Body of pancreas (tissue), 4 donors: ENCODE measurements around the gene NIPSNAP2. TPM values are rescaled to one million over a fixed set of nuclear protein-coding genes. Genes with fewer than 3 reads are reported as not detected.

ENCODE experiments used
- ATAC-seq: fragments of 150-250 bp; one replicate; pipeline ENCODE4 v1.9.1; 2016
- DNase-seq, 4 donors: peaks; one replicate each; pipeline ENCODE4 v3.0.0-alpha.2; 2019
- H3K27ac ChIP-seq, 4 donors: fragments of 200-600 bp; sonication (generic); 1 replicate in 3 of 4; 2 replicates in 1 of 4; pipeline versions ENCODE4 v1.5.1 to v1.6.1; 2016 to 2019; ENCODE audit warnings: mild to moderate bottlenecking in 1 of 4, mixed read lengths in 1 of 4, moderate library complexity in 1 of 4
- H3K27me3 ChIP-seq, 2 donors: fragments of 200-600 bp; sonication (generic); one replicate each; pipeline ENCODE4 v1.6.0; 2016; ENCODE audit warnings: mild to moderate bottlenecking in 1 of 2
- H3K36me3 ChIP-seq, 2 donors: fragments of 200-600 bp; sonication (generic); replicated peaks in 1 of 2; 2 replicates each; pipeline ENCODE4 v1.5.1; 2016; ENCODE audit warnings: low read depth in 2 of 2; ENCODE audit not compliant: insufficient read depth in 1 of 2
- H3K4me1 ChIP-seq: fragments of 200-600 bp; sonication (generic); one replicate; pipeline ENCODE4 v1.6.0; 2016
- H3K4me3 ChIP-seq, 2 donors: fragments of 200-600 bp; sonication (generic); 1 replicate in 1 of 2; 2 replicates in 1 of 2; pipeline ENCODE4 v1.5.1; 2016 to 2019
- H3K9me3 ChIP-seq, 3 donors: fragments of 200-600 bp; sonication (generic); 1 replicate in 2 of 3; 2 replicates in 1 of 3; pipeline ENCODE4 v1.5.1; 2016
- POLR2A ChIP-seq, 3 donors: fragments of 450-650 bp; IDR thresholded peaks; one replicate each; pipeline ENCODE4 v1.6.1; 2016; ENCODE audit warnings: antibody characterized with exemption in 3 of 3, mild to moderate bottlenecking in 2 of 3
- WGBS, 2 donors: methylation state at CpG; one replicate each; pipeline ENCODE4 v1.1.5; 2017; 5-methylcytosine and 5-hydroxymethylcytosine counted together
- intact Hi-C: fragments of 100-400 bp; cut with DNase I; formaldehyde crosslinking; loops from one replicate; pipeline ENCODE4 v1.15.1; 2023
- total RNA-seq, 2 donors: library from RNA; depleted of rRNA; stranded (reverse); fragments of >200 nt; gene quantifications; one replicate each; pipeline ENCODE4 v1.1.0, GENCODE V29; 2016
- TF ChIP-seq, protein P1 (sequence below), 7 experiments: fragments of 450-650 bp in 4 of 7; fragments of 200-600 bp in 3 of 7; sonication (generic) in 3 of 7; IDR thresholded peaks; one replicate each; pipeline ENCODE4 v1.5.1; 2016 to 2019; ENCODE audit warnings: antibody characterized with exemption in 7 of 7

NIPSNAP2 gene
- total RNA-seq, 2 donors from 2014 or later = 42.5 to 51.6 TPM

DNA sequence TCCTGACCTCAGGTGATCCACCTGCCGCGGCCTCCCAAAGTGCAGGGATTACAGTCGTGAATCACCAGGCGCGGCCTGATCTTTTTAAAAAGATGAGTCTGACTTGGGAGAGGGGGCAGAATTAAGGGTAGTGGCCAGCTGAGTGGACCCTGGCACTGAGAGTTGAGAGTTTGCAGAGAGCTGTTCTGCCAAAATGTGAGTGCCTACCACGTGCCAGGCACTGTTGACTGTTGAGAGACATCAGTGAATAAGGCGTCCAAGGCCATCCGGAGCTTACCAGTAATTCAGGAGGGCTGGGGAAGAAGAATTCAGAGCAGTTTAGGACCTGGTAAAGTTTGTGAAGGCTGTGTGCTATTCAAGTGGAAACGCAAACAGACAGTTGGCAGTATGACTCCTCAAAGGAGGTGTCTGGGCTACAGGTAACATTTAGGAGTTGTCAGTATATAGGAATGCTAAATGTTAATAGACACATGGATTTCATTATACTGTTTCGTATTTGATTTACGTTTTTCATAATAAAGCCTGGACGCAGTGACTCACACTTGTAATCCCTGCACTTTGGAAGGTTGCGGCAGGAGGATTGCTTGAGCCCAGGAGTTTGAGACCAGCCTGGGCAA lies 1.5 kb downstream of the NIPSNAP2 start:
- Histone ChIP-seq H3K9me3 (no peaks in the 10 kb centered on the region), H3K36me3 (no peaks in the 10 kb centered on the region), H3K27me3 (no peaks in the 10 kb centered on the region), H3K4me3 (no peak overlapping the region), H3K4me1 (peaks cover 35% of the 10 kb centered on the region), H3K27ac (peak overlapping the region; percentile 92 to 96 (median 94))
- intact Hi-C loops = loop anchor here (10.0 kb wide), 1 partner anchor 321 kb away; no protein-coding TSS in a partner anchor
- TF ChIP-seq, protein P1, sequence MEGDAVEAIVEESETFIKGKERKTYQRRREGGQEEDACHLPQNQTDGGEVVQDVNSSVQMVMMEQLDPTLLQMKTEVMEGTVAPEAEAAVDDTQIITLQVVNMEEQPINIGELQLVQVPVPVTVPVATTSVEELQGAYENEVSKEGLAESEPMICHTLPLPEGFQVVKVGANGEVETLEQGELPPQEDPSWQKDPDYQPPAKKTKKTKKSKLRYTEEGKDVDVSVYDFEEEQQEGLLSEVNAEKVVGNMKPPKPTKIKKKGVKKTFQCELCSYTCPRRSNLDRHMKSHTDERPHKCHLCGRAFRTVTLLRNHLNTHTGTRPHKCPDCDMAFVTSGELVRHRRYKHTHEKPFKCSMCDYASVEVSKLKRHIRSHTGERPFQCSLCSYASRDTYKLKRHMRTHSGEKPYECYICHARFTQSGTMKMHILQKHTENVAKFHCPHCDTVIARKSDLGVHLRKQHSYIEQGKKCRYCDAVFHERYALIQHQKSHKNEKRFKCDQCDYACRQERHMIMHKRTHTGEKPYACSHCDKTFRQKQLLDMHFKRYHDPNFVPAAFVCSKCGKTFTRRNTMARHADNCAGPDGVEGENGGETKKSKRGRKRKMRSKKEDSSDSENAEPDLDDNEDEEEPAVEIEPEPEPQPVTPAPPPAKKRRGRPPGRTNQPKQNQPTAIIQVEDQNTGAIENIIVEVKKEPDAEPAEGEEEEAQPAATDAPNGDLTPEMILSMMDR (IDR thresholded peaks at IDR 0.05) = no peak
- no peak for TF ChIP-seq POLR2A (IDR thresholded peaks at IDR 0.05)
- ATAC-seq (no peak), DNase-seq (peak; percentile 21 to 46 (median 38))
- WGBS, 2 donors = 63 to 78% methylated on average over 10 to 13 of the region's 13 CpGs

DNA sequence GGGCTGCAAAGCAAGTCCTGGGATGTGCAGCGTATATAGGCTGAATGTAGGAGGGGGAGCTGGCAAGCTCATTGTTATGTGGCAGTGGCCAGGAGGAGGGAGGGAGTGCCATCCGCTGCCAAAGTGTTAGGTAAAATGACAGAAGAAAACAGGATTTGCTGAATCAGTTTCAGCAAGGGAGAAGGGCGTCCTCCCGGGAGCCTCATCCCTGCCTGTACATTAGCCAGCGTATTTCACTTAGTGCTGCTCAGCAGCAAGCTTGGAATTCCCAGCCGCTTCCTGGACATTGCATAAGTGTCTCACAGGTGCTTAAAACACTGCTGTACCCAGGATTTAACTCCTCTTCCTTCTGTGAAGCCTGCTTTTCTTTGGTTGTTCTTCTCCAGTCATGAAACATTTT lies 2.5 kb downstream of the NIPSNAP2 start:
- ATAC-seq (no peak), DNase-seq (peak in 2 of 4 donors; percentile 23 to 28)
- Histone ChIP-seq H3K27ac (peak overlapping the region in 3 of 4 donors; percentile 26 to 93 (median 29)), H3K36me3 (no peaks in the 10 kb centered on the region), H3K4me3 (no peak overlapping the region), H3K9me3 (no peaks in the 10 kb centered on the region), H3K27me3 (no peaks in the 10 kb centered on the region), H3K4me1 (peaks cover 41% of the 10 kb centered on the region)
- TF ChIP-seq POLR2A (IDR thresholded peaks at IDR 0.05) = no peak
- TF ChIP-seq, protein P1 (IDR thresholded peaks at IDR 0.05) = no peak
- intact Hi-C loops = loop anchor here (10.0 kb wide), 1 partner anchor 322 kb away; no protein-coding TSS in a partner anchor
- 64 to 67% methylated on average over 6 of the region's 6 CpGs for WGBS, 2 donors

DNA sequence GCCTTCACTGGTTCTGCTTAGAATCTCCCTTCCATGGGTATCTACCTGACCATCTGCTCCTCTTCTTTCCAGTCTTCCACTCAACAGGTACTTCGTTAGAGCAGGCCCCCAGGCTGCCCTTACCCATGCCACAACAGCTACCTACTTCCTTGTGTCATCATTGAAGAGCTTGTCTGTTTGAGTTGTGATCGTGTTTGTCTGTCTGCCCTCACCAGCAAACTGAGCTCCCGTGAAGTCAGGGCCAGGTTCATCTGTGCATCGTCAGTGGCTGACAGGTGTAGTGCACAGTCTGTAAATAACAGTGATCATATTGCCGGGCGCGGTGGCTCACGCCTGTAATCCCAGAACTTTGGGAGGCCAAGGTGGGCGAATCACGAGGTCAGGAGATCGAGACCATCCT lies 5.0 kb downstream of the NIPSNAP2 start:
- DNase-seq (no peak), ATAC-seq (no peak)
- TF ChIP-seq POLR2A (IDR thresholded peaks at IDR 0.05) = no peak
- TF ChIP-seq, protein P1 (IDR thresholded peaks at IDR 0.05) = no peak
- WGBS, 2 donors = 90 to 98% methylated on average over 10 to 11 of the region's 11 CpGs
- no peaks in the 10 kb centered on the region for H3K27me3 ChIP-seq
- peaks cover 36% of the 10 kb centered on the region for H3K4me1 ChIP-seq
- H3K27ac ChIP-seq = no peak overlapping the region
- H3K9me3 ChIP-seq = no peaks in the 10 kb centered on the region
- intact Hi-C loops = loop anchor here (10.0 kb wide), 1 partner anchor 325 kb away; no protein-coding TSS in a partner anchor
- no peak overlapping the region for H3K4me3 ChIP-seq
- no peaks in the 10 kb centered on the region for H3K36me3 ChIP-seq

DNA sequence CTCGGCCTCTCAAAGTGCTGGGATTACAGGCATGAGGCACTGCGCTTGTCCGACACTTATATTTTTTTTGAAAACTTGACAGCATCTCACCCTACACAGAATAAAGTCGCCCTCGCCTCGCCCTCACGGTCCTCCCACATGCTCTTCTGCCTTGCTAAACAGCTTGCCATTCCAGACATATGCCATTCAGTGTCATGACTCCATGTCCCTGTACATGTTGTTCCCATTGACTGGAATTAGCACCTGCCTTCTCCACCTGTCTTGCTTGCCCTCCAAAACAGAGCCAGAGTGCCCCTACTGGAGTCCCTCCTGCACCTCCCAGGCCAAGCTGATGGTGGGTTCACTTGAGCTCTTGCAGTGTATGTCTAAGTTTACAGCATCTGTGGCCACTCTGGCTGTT lies 6.2 kb downstream of the NIPSNAP2 start:
- TF ChIP-seq, protein P1 (IDR thresholded peaks at IDR 0.05) = no peak
- TF ChIP-seq POLR2A (IDR thresholded peaks at IDR 0.05) = no peak
- WGBS, 2 donors = 82 to 88% methylated on average over 7 of the region's 7 CpGs
- no peaks in the 10 kb centered on the region for H3K27me3 ChIP-seq
- no peaks in the 10 kb centered on the region for H3K9me3 ChIP-seq
- H3K4me3 ChIP-seq = no peak overlapping the region
- ATAC-seq = no peak
- no peak for DNase-seq
- no peaks in the 10 kb centered on the region for H3K36me3 ChIP-seq
- intact Hi-C loops = no loop called here
- peak overlapping the region in 3 of 4 donors; percentile 4 to 21 (median 4) for H3K27ac ChIP-seq
- H3K4me1 ChIP-seq = peaks cover 31% of the 10 kb centered on the region

DNA sequence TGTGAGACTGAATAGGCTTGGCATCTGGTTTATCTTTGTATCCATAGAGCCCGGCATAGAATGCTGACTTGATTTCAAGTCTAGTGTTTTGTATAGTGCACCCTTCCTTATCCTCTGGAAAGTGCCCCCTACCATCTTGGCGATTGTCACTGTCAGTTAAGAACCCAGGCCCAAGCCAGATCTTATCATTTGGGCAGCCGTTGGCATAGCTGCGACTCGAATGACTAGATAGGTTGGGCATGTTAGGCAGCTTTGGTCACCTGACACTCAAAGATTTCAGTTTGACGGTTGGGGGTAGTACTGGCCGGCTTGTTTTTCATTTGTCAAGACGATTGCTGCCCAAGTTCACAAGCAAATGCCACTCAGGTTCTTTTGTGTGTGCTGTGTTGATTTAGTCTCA lies 6.6 kb downstream of the NIPSNAP2 start:
- Histone ChIP-seq H3K27ac (peak overlapping the region in 3 of 4 donors; percentile 4 to 21 (median 4)), H3K4me3 (no peak overlapping the region), H3K27me3 (no peaks in the 10 kb centered on the region), H3K36me3 (no peaks in the 10 kb centered on the region), H3K4me1 (peaks cover 27% of the 10 kb centered on the region), H3K9me3 (no peaks in the 10 kb centered on the region)
- no peak for DNase-seq
- TF ChIP-seq POLR2A (IDR thresholded peaks at IDR 0.05) = no peak
- TF ChIP-seq, protein P1 (IDR thresholded peaks at IDR 0.05) = no peak
- 7 to 19% methylated on average over 7 to 8 of the region's 8 CpGs for WGBS, 2 donors
- intact Hi-C loops = no loop called here
- ATAC-seq = no peak
